ENCODE results near the gene NAGLU.
"Not testable (repeated sequence)": the region's sequence is repeated elsewhere in the genome, so short reads cannot be mapped to it uniquely, and the experiment has no call there.

NAGLU gene

GRCh38 chr17:42536372-42537155, 523 bp downstream of the NAGLU start:
- peak overlapping the region; percentile 85 for H3K4me3 ChIP-seq (ENCODE audit: low read depth, low read length)
- peak; percentile 90 for DNase-seq (ENCODE audit: low read depth)
- TF ChIP-seq MAX (IDR thresholded peaks at IDR 0.05; ENCODE audit: low read depth, low read length) (peak; percentile 93), MYC (IDR thresholded peaks at IDR 0.05; ENCODE audit: low read depth, low read length) (peak; percentile 95), POLR2A (IDR thresholded peaks at IDR 0.05; ENCODE audit: extremely low read depth, insufficient read length) (peak; percentile 9)
- TF ChIP-seq, protein P1, sequence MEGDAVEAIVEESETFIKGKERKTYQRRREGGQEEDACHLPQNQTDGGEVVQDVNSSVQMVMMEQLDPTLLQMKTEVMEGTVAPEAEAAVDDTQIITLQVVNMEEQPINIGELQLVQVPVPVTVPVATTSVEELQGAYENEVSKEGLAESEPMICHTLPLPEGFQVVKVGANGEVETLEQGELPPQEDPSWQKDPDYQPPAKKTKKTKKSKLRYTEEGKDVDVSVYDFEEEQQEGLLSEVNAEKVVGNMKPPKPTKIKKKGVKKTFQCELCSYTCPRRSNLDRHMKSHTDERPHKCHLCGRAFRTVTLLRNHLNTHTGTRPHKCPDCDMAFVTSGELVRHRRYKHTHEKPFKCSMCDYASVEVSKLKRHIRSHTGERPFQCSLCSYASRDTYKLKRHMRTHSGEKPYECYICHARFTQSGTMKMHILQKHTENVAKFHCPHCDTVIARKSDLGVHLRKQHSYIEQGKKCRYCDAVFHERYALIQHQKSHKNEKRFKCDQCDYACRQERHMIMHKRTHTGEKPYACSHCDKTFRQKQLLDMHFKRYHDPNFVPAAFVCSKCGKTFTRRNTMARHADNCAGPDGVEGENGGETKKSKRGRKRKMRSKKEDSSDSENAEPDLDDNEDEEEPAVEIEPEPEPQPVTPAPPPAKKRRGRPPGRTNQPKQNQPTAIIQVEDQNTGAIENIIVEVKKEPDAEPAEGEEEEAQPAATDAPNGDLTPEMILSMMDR (IDR thresholded peaks at IDR 0.05; ENCODE audit: low read depth, low read length): no peak

GRCh38 chr17:42537156-42537805, 1.2 kb downstream of the NAGLU start:
- H3K4me3 ChIP-seq (ENCODE audit: low read depth, low read length): peak overlapping the region; percentile 85
- no peak for TF ChIP-seq MAX (IDR thresholded peaks at IDR 0.05; ENCODE audit: low read depth, low read length)
- TF ChIP-seq POLR2A (IDR thresholded peaks at IDR 0.05; ENCODE audit: extremely low read depth, insufficient read length): no peak
- no peak for TF ChIP-seq MYC (IDR thresholded peaks at IDR 0.05; ENCODE audit: low read depth, low read length)
- DNase-seq (ENCODE audit: low read depth): no peak

- no peak overlapping the region for H3K4me3 ChIP-seq (ENCODE audit: low read depth, low read length)
- DNase-seq (ENCODE audit: low read depth): no peak
- TF ChIP-seq POLR2A (IDR thresholded peaks at IDR 0.05; ENCODE audit: extremely low read depth, insufficient read length) (no peak), MYC (IDR thresholded peaks at IDR 0.05; ENCODE audit: low read depth, low read length) (no peak), MAX (IDR thresholded peaks at IDR 0.05; ENCODE audit: low read depth, low read length) (no peak)
- TF ChIP-seq, protein P1 (IDR thresholded peaks at IDR 0.05; ENCODE audit: low read depth, low read length): no peak
Observed at GRCh38 chr17:42537826-42538451, 1.9 kb downstream of the NAGLU start.

DNA sequence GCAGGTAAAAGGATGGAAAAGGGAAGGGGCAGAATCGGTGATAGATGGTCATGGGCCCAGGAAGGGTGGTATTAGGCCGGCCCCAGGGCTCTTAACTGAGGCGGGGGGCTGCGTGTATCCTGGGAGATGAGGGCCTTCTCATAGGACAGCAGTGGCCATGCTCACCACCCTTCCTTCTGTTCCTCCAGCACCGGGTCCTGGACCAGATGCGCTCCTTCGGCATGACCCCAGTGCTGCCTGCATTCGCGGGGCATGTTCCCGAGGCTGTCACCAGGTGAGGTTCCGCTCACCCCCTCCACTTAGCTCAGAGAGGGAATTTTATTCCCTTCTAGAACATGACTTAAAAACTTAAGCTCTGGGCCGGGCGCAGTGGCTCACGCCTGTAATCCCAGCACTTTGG, 2.4 kb downstream of the NAGLU start:
- DNase-seq (ENCODE audit: low read depth): no peak
- H3K4me3 ChIP-seq (ENCODE audit: low read depth, low read length): no peak overlapping the region
- TF ChIP-seq MYC (IDR thresholded peaks at IDR 0.05; ENCODE audit: low read depth, low read length): no peak

DNA sequence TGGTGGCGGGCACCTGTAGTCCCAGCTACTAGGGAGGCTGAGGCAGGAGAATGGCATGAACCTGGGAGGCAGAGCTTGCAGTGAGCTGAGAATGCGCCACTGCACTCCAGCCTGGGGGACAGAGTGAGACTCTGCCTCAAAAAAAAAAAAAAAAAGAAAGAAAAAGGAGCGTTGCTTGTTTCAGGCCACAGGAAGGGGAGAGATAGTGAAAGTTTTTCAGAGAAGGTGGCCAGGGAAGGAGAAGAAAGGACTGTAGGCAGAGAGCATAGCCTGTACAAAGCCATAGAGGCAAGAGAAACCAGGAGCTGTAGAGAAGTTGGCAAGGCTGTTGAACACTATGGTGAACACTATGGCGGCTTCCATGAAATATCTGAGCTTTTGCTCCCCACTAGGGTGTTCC, 4.5 kb downstream of the NAGLU start:
- not testable (repeated sequence) for DNase-seq (ENCODE audit: low read depth); H3K4me3 ChIP-seq (ENCODE audit: low read depth, low read length)

GRCh38 chr17:42541041-42541833, 5.2 kb downstream of the NAGLU start:
- H3K4me3 ChIP-seq (ENCODE audit: low read depth, low read length): no peak overlapping the region
- no peak for TF ChIP-seq POLR2A (IDR thresholded peaks at IDR 0.05; ENCODE audit: extremely low read depth, insufficient read length)
- TF ChIP-seq, protein P1 (IDR thresholded peaks at IDR 0.05; ENCODE audit: low read depth, low read length): no peak
- no peak for TF ChIP-seq MYC (IDR thresholded peaks at IDR 0.05; ENCODE audit: low read depth, low read length)
- TF ChIP-seq MAX (IDR thresholded peaks at IDR 0.05; ENCODE audit: low read depth, low read length): no peak
- DNase-seq (ENCODE audit: low read depth): no peak
